ENCODE data around the gene ELF5.

- no peak for TF ChIP-seq POLR2A (IDR thresholded peaks at IDR 0.05; ENCODE audit: low read depth, low read length)
- no peak for TF ChIP-seq POLR2AphosphoS5 (IDR thresholded peaks at IDR 0.05; ENCODE audit: low read depth, low read length)
- TF ChIP-seq SPI1 (IDR thresholded peaks at IDR 0.05; ENCODE audit: low read depth, low read length): no peak
Measured at GRCh38 chr11:34560511-34560910, 46.9 kb upstream of the ELF5 start.

Data from GM12891 (cell line).